Adipose tissue (tissue), 3 donors: Measurements from ENCODE around the gene NFKB2. TPM values are rescaled to one million over a fixed set of nuclear protein-coding genes. Genes with fewer than 3 reads are reported as not detected.

Experiments used
- H3K27ac ChIP-seq: one replicate; pipeline ENCODE4 v1.5.1; 2013; ENCODE audit warnings: low read depth, low read length
- WGBS, 3 donors: extraction: QIAGEN DNeasy Blood & Tissue Kit; methylation state at CpG; one replicate each; pipeline ENCODE4 v1.1.7; 2013; 5-methylcytosine and 5-hydroxymethylcytosine counted together
- polyA plus RNA-seq, 3 donors: library from polyadenylated mRNA; stranded (reverse); fragments of 200-250 nt; gene quantifications; one replicate each; pipeline ENCODE4 v1.2.3, GENCODE V29; 2013
- donor health status: healthy with polysubstance abuse.
- donor health status: Bipolar disorder and iron deficiency.
- donor health status: healthy.

Gene NFKB2
- polyA plus RNA-seq, result 10 to 100 TPM; 16.1 to 64.8 (median 18.8) TPM

DNA sequence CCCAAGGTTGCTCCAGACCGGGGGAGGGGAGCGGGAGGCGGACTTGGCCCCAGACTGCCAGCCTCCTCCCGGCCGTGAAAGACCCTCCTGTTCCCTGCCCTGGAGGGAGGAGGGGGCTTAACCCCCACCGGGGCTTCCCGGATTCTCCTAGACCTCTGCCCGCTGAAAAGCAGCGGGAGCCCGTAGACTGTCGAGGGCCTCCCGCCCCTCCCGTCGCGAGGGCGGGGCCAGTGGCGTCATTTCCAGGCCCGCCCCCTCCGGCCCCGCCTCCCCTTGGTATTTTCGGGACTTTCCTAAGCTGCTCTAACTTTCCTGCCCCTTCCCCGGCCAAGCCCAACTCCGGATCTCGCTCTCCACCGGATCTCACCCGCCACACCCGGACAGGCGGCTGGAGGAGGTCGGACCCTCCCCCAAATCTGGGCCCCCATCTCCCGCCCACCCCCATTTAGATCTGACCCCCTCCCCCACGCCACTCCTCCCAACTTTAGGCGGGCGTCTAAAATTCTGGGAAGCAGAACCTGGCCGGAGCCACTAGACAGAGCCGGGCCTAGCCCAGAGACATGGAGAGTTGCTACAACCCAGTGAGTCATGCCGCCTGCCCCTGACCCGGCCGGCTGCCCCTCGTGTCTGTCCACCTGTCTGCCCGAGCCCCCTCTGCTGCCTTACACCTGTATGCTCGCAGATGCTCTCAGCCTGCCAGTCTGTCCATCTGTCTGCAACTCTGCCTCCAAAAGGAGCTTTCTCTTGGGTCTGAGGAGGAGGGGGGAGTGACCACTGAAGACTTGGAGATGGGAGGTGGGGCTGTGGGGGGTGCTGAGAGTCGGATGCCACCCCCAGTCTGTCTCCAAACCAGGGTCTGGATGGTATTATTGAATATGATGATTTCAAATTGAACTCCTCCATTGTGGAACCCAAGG, at the start of gene NFKB2:
Gene NFKB2, plus strand, starts transcription at position 306 of the 917 bp plus-strand sequence. Its CDS starts 255 bp downstream, at position 561.
- H3K27ac ChIP-seq, result peak within 1 kb of the TSS; percentile 96
- WGBS, 3 donors, result 0 to 1% (median 1%) methylated on average over 39 to 42 of the region's 42 CpGs

DNA sequence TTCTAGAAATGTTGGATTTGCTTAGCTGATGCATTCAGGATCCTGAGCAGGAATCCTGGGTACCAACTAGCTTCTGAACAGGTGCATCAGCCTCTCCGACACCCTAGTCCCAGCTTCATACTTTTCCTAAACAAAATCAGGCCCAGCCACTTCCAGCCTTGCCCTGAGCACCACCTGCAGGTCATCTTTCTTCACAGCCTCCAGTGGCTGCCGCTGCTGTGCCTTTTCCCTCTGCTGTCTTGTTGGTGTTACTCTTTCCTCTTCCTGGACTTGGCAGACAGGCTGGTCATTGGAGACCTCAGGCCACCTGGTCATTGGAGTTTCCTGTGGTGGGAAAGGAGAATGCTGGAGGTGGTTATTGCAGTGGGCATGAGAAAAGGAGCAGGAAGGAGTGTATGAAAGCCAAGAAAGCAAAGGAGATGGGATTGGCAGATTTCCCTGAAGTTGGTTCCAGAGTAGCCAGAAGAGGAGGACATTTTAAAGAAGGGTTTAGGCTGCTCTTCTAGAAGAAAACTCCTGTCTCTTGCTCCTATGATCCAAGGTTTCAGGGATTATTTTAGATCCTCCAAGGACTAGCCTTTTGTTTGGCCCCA, 48.2 kb upstream of the NFKB2 start:
- WGBS, 3 donors, result 57 to 75% (median 58%) methylated on average over 2 of the region's 2 CpGs

DNA sequence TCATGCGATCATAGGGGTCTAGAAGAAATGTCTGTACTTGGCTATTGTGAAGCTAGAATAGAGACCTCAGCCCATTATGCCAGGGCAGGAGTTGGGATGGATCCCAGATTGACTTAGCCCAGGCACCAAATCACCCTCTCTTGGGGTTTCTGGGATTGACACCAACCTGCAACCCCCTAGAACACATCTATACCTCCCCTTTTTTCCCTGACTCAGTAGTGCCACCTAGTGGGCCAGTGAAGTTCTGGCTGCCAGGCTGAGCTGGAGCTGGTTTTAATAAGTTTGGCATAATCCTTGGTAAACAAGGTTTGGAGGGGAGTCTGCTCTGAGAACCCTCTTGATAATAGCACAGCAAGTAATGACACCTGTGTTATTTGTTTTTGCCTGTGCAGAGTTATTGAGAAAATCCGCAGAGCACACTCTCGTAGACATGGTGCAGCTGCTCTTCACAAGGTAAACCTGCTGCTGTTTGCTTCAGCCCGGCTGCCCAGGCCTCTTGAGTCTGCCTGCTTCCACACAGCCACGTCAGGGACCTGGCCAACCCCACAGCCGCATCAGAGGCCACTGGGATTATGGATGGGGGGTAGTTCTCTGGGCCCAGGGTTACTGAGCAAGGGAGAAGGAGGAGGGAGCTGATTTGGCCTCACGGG, 43.3 kb upstream of the NFKB2 start:
- 72 to 83% (median 78%) methylated on average over 7 of the region's 7 CpGs for WGBS, 3 donors
- no peak overlapping the region for H3K27ac ChIP-seq

More for the DNA sequence above, 48.2 kb upstream of the NFKB2 start:
- no peak overlapping the region for H3K27ac ChIP-seq

GRCh38 chr10:102354451-102354850, 41.1 kb upstream of the NFKB2 start:
- WGBS, 3 donors, result 78 to 84% (median 82%) methylated on average over 3 of the region's 3 CpGs
- no peak overlapping the region for H3K27ac ChIP-seq

DNA sequence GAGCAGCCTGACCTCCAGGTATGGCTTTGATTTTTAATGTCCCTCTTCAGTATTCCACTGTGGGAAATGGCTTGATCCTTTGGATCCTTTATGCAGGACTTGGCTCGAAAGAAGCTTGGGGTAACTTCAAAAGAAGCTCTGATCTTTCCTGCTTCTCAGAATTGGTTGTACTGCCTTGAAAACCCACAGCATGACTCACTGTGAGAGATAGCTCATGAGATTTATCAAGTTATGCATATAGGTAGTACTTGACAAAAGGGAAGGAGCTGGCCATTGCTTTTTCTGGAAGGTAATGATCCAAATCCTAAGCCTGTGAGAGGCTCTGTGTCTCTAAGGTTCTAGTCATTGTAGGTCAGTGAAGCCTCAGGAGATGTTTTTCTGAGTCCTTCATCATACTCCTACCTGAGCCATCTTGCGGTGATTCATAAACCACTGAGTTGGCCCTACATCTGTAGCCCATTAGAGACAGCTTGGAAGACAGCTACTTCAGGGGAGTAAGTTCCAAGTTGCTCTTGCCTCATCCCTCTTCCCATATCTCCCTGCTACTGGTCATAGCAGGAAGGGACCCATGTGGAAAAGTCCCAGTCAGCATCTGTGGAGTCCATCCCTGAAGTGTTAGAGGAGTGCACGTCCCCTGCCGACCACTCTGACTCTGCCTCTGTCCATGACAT, 36.7 kb upstream of the NFKB2 start:
- 90 to 95% (median 94%) methylated on average over 4 of the region's 4 CpGs for WGBS, 3 donors

DNA sequence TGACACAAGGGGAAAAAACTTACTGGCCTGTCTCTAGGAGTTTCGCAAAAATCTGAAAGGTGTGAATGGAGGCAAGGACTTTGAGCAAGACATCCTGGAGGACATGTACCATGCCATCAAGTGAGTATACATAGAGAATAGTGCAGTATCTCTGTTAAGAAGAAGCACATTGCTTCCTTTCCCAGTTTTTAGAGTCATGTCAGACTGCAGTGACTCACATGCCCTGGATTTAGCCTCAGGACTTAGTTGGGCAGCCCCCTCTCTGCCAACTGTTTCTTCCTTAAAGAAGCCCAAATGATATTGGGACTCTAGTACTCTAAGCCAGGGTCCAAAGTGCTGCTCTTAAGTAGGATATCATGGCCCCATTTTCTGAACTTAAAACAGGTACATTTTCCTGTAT, 28.1 kb upstream of the NFKB2 start:
- H3K27ac ChIP-seq, result no peak overlapping the region
- 100% methylated on average over 1 of the region's 1 CpG for WGBS, 3 donors

More for the DNA sequence above, 36.7 kb upstream of the NFKB2 start:
- H3K27ac ChIP-seq, result no peak overlapping the region

DNA sequence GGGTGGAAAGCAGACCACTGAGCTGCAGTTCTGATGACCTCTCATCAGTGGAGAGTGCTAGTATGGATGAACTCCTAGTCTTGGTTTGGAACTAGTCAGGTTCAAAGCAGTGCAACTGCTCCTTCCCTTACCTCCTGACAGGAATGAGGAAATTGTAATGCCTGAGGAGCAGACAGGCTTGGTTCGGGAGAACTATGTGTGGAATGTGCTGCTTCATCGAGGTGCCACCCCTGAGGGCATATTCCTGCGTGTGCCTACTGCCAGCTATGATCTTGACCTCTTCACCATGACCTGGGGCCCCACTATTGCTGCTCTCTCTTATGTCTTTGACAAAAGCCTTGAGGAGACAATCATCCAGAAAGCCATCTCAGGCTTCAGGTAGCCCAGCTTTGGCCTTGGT, 27.4 kb upstream of the NFKB2 start:
- 57 to 90% (median 85%) methylated on average over 3 of the region's 3 CpGs for WGBS, 3 donors
- H3K27ac ChIP-seq, result no peak overlapping the region

DNA sequence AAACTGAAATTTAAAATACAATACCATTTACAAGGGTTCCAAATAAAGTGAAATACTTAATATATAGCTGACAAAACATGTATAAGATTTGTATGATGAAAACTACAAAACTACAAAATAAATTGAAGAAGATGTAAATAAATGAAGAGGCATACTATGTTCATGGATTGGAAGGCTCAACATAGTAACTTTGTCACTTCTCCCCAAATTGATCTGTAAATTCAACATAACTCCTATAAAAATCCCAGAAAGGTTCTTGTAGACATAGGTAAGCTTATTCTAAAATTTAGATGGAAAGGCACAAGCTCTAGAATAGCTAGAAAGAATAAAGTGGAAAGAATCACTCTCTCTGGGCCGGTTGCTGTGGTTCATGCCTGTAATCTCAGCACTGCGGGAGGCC, 24.2 kb upstream of the NFKB2 start:
- 98 to 100% (median 99%) methylated on average over 2 of the region's 2 CpGs for WGBS, 3 donors
- no peak overlapping the region for H3K27ac ChIP-seq

GRCh38 chr10:102375250-102375649, 20.3 kb upstream of the NFKB2 start:
- H3K27ac ChIP-seq, result no peak overlapping the region
- WGBS, 3 donors, result 74 to 93% (median 92%) methylated on average over 7 of the region's 7 CpGs

GRCh38 chr10:102375867-102376266, 19.6 kb upstream of the NFKB2 start:
- WGBS, 3 donors, result 85 to 91% (median 90%) methylated on average over 2 of the region's 2 CpGs
- no peak overlapping the region for H3K27ac ChIP-seq

DNA sequence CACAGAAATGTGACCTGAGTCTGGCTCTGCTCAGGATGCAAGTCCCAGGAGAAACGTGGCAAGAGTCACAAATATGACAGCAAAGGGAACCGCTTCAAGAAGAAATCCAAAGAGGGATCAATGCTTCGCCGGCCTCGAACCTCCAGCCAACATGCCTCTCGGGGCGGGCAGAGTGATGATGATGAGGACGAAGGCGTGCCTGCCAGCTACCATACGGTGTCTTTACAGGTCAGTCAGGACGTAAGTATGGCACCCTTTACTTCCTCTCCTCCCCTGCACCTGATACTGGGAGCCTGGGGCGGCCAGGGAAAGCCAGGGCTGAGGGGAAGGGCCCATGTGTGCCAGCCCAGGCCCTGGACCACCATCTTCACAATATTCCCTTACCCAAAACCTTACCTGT, 18.6 kb upstream of the NFKB2 start:
- WGBS, 3 donors, result 91 to 95% (median 94%) methylated on average over 12 of the region's 12 CpGs
- H3K27ac ChIP-seq, result no peak overlapping the region

GRCh38 chr10:102379383-102379782, 16.1 kb upstream of the NFKB2 start:
- no peak overlapping the region for H3K27ac ChIP-seq
- 94 to 97% (median 96%) methylated on average over 6 of the region's 6 CpGs for WGBS, 3 donors

DNA sequence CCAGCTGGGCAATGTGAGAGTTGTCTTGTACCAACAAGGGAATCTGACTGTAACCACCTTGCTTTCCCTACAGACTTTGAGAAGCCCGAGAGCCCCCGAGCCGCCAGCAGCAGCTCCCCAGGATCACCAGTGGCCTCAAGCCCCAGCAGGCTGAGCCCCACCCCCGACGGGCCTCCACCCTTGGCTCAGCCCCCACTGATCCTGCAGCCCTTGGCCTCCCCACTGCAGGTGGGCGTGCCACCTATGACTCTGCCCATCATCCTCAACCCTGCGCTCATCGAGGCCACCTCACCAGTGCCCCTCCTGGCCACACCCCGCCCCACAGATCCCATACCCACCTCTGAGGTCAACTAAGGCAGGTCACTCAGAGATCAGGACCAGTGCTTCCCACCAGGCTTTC, 13.5 kb upstream of the NFKB2 start:
- WGBS, 3 donors, result 84 to 88% (median 88%) methylated on average over 9 of the region's 9 CpGs

GRCh38 chr10:102382871-102383270, 12.6 kb upstream of the NFKB2 start:
- 92 to 97% (median 95%) methylated on average over 8 of the region's 8 CpGs for WGBS, 3 donors

More for the DNA sequence above, 13.5 kb upstream of the NFKB2 start:
- no peak overlapping the region for H3K27ac ChIP-seq

DNA sequence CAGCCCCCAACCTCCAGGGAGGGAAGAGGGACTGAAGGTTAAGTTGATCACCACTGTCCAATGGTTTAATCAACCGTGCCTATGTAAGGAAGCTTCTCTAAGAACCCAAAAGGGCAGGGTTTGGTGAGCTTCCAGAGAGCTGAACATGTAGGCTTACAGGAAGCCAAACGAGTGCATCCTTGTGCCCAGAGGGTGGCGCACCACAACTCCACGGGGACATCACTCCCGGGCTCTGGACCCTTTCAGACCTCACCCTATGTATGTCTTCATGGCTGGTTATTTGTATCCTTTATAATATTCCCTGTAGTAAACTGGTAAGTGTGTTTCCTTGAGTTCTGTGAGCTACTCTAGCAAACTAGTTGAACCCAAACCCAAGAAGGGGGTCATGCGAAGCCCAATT, 11.5 kb upstream of the NFKB2 start:
- WGBS, 3 donors, result 42 to 56% (median 47%) methylated on average over 6 of the region's 6 CpGs
- H3K27ac ChIP-seq, result no peak overlapping the region

More at GRCh38 chr10:102382871-102383270, 12.6 kb upstream of the NFKB2 start:
- H3K27ac ChIP-seq, result no peak overlapping the region

DNA sequence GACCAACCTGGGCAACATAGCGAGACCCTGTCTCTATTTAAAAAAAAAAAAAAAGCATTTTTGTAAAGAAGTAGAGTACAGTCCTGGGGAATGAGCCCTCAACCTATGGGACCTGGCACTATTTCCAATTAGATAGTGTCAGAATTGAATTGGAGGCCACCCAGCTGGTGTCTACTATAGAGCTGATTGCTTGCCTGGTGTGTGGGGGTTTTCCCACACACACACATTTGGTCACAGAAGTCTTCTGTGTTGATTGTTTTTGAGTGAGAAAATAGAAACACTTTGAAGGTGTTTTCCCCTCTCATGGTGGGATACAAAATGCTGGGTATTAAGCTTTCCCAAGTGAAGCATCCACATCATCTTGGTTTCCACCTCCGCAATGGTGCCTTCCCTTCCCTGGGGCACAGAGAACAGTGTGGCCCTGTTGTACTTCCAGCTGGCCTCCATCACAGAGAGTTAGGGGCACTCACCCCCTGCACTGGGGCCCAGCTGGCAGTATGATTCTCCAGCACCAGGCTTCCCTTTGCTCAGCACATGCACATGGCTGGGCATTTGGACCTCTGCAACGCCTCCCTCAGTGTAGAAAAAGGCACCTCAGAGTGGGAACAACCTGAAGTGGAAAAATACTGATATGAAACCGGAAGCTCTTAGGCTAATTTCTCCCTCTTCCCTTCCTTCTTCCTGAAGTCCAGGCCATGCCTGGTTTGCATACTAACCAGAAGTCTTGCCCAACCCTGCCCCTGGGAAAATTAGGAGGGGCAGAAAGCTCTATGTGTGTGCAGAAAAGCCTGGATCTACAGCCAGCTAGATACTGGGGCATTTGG, 10.7 kb upstream of the NFKB2 start:
- WGBS, 3 donors, result 61 to 70% (median 62%) methylated on average over 4 of the region's 4 CpGs
- no peak overlapping the region for H3K27ac ChIP-seq

- 83 to 95% (median 89%) methylated on average over 3 of the region's 3 CpGs for WGBS, 3 donors
- no peak overlapping the region for H3K27ac ChIP-seq
Measured at GRCh38 chr10:102389894-102390293, 5.6 kb upstream of the NFKB2 start.

DNA sequence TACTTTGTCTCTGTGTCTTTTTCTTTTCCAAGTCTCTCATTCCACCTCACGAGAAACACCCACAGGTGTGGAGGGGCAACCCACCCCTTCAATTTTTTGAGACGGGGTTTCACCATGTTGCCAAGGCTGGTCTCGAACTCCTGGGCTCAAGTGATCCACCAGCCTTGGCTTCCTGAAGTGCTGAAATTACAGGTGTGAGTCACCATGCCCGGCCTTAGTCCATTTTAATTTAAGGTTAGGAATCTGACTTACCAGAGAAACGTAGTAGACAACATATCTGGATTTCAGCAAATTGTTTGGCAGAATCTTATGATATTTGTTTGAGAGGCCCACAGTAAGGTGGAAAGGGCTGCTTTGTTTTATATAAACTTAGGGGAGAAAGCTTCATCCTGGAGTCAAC, 3.2 kb upstream of the NFKB2 start:
- H3K27ac ChIP-seq, result no peak overlapping the region
- WGBS, 3 donors, result 78 to 91% (median 89%) methylated on average over 5 of the region's 5 CpGs
